SK-N-SH (cell line): ENCODE measurements around the gene STX3. TPM values are rescaled to one million over a fixed set of nuclear protein-coding genes. Genes with fewer than 3 reads are reported as not detected.

Experiments used
- CTCF ChIA-PET: fragments of 300-600, 350-600 bp; formaldehyde crosslinking; extraction: SDS; loops from one replicate; lab custom pipeline; 2021; lab: Yijun Ruan, JAX
- POLR2A ChIA-PET: fragments of 350-600 bp; sonication (Branson Sonifier 250); formaldehyde crosslinking; extraction: SDS; loops from one replicate; lab custom pipeline; 2020; ENCODE audit warnings: antibody characterized with exemption, inconsistent platforms; lab: Yijun Ruan, JAX
- DNase-seq: peaks from one replicate; pipeline ENCODE4 v3.0.0; 2012
- H2AFZ ChIP-seq: fragments of 200-600 bp; sonication (generic); 2 replicates; pipeline ENCODE4 v1.8.1; 2016; ENCODE audit warnings: antibody characterized with exemption, mild to moderate bottlenecking, low read depth
- H3F3A ChIP-seq: fragments of 200-600 bp; sonication (generic); replicated peaks from 2 replicates; pipeline ENCODE3; 2016; ENCODE audit warnings: antibody characterized with exemption, mild to moderate bottlenecking; ENCODE audit not compliant: insufficient read depth
- H3K27ac ChIP-seq, 2 experiments: fragments of 200-500 bp in 1 of 2; fragments of 200-600 bp in 1 of 2; sonication (Bioruptor generic) in 1 of 2; sonication (generic), shearing (Covaris generic) in 1 of 2; 2 replicates each; pipeline versions ENCODE4 v1.5.1 to v1.6.1; 2014 to 2016; ENCODE audit warnings: low read depth in 2 of 2, inconsistent platforms in 1 of 2, low read length in 1 of 2, mild to moderate bottlenecking in 1 of 2, mixed read lengths in 1 of 2
- H3K27me3 ChIP-seq: fragments of 200-600 bp; sonication (generic), shearing (Covaris generic); 2 replicates; pipeline ENCODE4 v1.6.1; 2016; ENCODE audit warnings: mixed run types; ENCODE audit not compliant: insufficient read depth
- H3K36me3 ChIP-seq, 2 experiments: fragments of 200-500 bp in 1 of 2; fragments of 200-600 bp in 1 of 2; sonication (Bioruptor generic) in 1 of 2; sonication (generic) in 1 of 2; replicated peaks in 1 of 2; 2 replicates each; pipeline versions ENCODE3 to v1.5.1; 2014 to 2016; ENCODE audit warnings: low read length in 1 of 2, mild to moderate bottlenecking in 1 of 2; ENCODE audit not compliant: insufficient read depth in 2 of 2, control insufficient read depth in 1 of 2
- H3K4me1 ChIP-seq, 2 experiments: fragments of 200-500 bp in 1 of 2; fragments of 200-600 bp in 1 of 2; sonication (Bioruptor generic) in 1 of 2; sonication (generic), shearing (Covaris generic) in 1 of 2; 2 replicates each; pipeline versions ENCODE4 v1.5.1 to v1.6.1; 2014 to 2016; ENCODE audit warnings: low read depth in 1 of 2, low read length in 1 of 2, mixed run types in 1 of 2; ENCODE audit not compliant: insufficient read depth in 2 of 2, control insufficient read depth in 1 of 2
- H3K4me2 ChIP-seq: fragments of 200-600 bp; sonication (generic), shearing (Covaris generic); 2 replicates; pipeline ENCODE4 v1.6.1; 2017; ENCODE audit warnings: mixed run types
- H3K4me3 ChIP-seq, 2 experiments: fragments of 200-500 bp in 1 of 2; fragments of 200-600 bp in 1 of 2; sonication (Bioruptor generic) in 1 of 2; sonication (generic), shearing (Covaris generic) in 1 of 2; 2 replicates each; pipeline versions ENCODE4 v1.5.1 to v1.8.1; 2014 to 2016; ENCODE audit warnings: low read depth in 2 of 2, inconsistent platforms in 1 of 2, low read length in 1 of 2, mild to moderate bottlenecking in 1 of 2, mixed read lengths in 1 of 2, moderate library complexity in 1 of 2
- H3K79me2 ChIP-seq: fragments of 200-600 bp; sonication (generic); 2 replicates; pipeline ENCODE4 v1.8.1; 2017; ENCODE audit warnings: mild to moderate bottlenecking; ENCODE audit not compliant: insufficient read depth
- H3K9ac ChIP-seq: fragments of 200-600 bp; sonication (generic); 2 replicates; pipeline ENCODE4 v1.6.1; 2017; ENCODE audit warnings: mixed run types
- H3K9me2 ChIP-seq: fragments of 200-600 bp; sonication (generic); 2 replicates; pipeline ENCODE4 v1.6.1; 2017; ENCODE audit warnings: mixed run types
- H3K9me3 ChIP-seq: fragments of 200-600 bp; sonication (generic); 2 replicates; pipeline ENCODE4 v1.6.1; 2017; ENCODE audit warnings: mixed run types, mild to moderate bottlenecking, moderate library complexity
- H4K20me1 ChIP-seq: fragments of 200-600 bp; sonication (generic); 2 replicates; pipeline ENCODE4 v1.6.1; 2017; ENCODE audit warnings: mild to moderate bottlenecking, mixed run types; ENCODE audit not compliant: insufficient read depth
- CHD2 ChIP-seq: fragments of 150-350 bp; IDR thresholded peaks from 2 replicates; pipeline ENCODE4 v1.6.1; 2018; ENCODE audit warnings: low read length; ENCODE audit not compliant: partially characterized antibody
- EP300 ChIP-seq, 2 experiments: IDR thresholded peaks; 2 replicates each; pipeline versions ENCODE4 v1.4.0 to v1.6.1; 2012; ENCODE audit warnings: borderline replicate concordance in 1 of 2, low read depth in 1 of 2, low read length in 1 of 2
- FOXJ3 ChIP-seq: sonication (generic); formaldehyde crosslinking; IDR thresholded peaks from 2 replicates; pipeline ENCODE4 v1.5.1; 2020; ENCODE audit warnings: mild to moderate bottlenecking, missing genetic modification reagents
- GATA2 ChIP-seq: sonication (generic); formaldehyde crosslinking; IDR thresholded peaks from 2 replicates; pipeline ENCODE4 v1.5.0; 2020; ENCODE audit warnings: mild to moderate bottlenecking, missing genetic modification reagents
- JUND ChIP-seq: IDR thresholded peaks from 2 replicates; pipeline ENCODE4 v1.4.0; 2012
- MXI1 ChIP-seq: IDR thresholded peaks from 2 replicates; pipeline ENCODE4 v1.6.1; 2012; ENCODE audit warnings: mild to moderate bottlenecking, low read depth, low read length, improper control_type of control experiment
- POLR2AphosphoS5 ChIP-seq: IDR thresholded peaks from 2 replicates; pipeline ENCODE4 v1.6.1; 2012; ENCODE audit warnings: low read depth, low read length
- REST ChIP-seq: IDR thresholded peaks from 2 replicates; pipeline ENCODE4 v1.6.1; 2012; ENCODE audit warnings: mild to moderate bottlenecking, low read depth, low read length, moderate library complexity
- RXRA ChIP-seq: IDR thresholded peaks from 2 replicates; pipeline ENCODE4 v1.4.0; 2012; ENCODE audit warnings: low read depth, mild to moderate bottlenecking, borderline replicate concordance
- TCF12 ChIP-seq: IDR thresholded peaks from 2 replicates; pipeline ENCODE4 v1.4.0; 2012
- TEAD4 ChIP-seq: IDR thresholded peaks from 2 replicates; pipeline ENCODE4 v1.4.0; 2012; ENCODE audit warnings: mild to moderate bottlenecking, borderline replicate concordance; ENCODE audit not compliant: insufficient read depth
- YY1 ChIP-seq: IDR thresholded peaks from 2 replicates; pipeline ENCODE4 v1.4.0; 2012; ENCODE audit warnings: low read depth, mild to moderate bottlenecking
- WGBS: methylation state at CpG from one replicate; pipeline ENCODE4 v1.1.6; 2017; ENCODE audit warnings: low lambda C conversion rate; 5-methylcytosine and 5-hydroxymethylcytosine counted together
- polyA plus RNA-seq, 3 experiments: library from polyadenylated mRNA; depleted of rRNA; stranded (reverse); fragments of >200 nt; gene quantifications; 2 replicates each; pipeline ENCODE4 v1.2.3, GENCODE V29; 2012
- TF ChIP-seq, protein P1 (sequence below): fragments of 150-350 bp; IDR thresholded peaks from 2 replicates; pipeline ENCODE4 v1.6.1; 2016; ENCODE audit warnings: mild to moderate bottlenecking, low read depth, low read length
- TF ChIP-seq, protein P2 (sequence below): IDR thresholded peaks from 2 replicates; pipeline ENCODE4 v1.4.0; 2012; ENCODE audit warnings: low read depth, borderline replicate concordance
- TF ChIP-seq, protein P3 (sequence below): IDR thresholded peaks from 2 replicates; pipeline ENCODE4 v1.4.0; 2012; ENCODE audit warnings: low read depth, borderline replicate concordance
- TF ChIP-seq, protein P4 (sequence below): fragments of 150-350 bp; IDR thresholded peaks from 2 replicates; pipeline ENCODE4 v1.6.1; 2017; ENCODE audit warnings: antibody characterized with exemption, low read length, low read depth, borderline replicate concordance
- TF ChIP-seq, protein P5 (sequence below): IDR thresholded peaks from 2 replicates; pipeline ENCODE4 v1.4.0; 2012; ENCODE audit warnings: low read depth

STX3 gene
- polyA plus RNA-seq, 1 of the 3 experiments (the other 2 are of a cell fraction): 21.4 TPM

GRCh38 chr11:59812220-59812619 is 57.0 kb downstream of the STX3 start (continued):
- no peak for TF ChIP-seq REST

- ChIA-PET POLR2A (no interaction called here), CTCF (no interaction called here)
- H3K36me3 ChIP-seq: peaks cover 4 to 8% of the 10 kb centered on the region in 2 experiments
- no peak for TF ChIP-seq RXRA
- TF ChIP-seq, protein P1, sequence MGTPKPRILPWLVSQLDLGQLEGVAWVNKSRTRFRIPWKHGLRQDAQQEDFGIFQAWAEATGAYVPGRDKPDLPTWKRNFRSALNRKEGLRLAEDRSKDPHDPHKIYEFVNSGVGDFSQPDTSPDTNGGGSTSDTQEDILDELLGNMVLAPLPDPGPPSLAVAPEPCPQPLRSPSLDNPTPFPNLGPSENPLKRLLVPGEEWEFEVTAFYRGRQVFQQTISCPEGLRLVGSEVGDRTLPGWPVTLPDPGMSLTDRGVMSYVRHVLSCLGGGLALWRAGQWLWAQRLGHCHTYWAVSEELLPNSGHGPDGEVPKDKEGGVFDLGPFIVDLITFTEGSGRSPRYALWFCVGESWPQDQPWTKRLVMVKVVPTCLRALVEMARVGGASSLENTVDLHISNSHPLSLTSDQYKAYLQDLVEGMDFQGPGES: no peak
- TF ChIP-seq, protein P2, sequence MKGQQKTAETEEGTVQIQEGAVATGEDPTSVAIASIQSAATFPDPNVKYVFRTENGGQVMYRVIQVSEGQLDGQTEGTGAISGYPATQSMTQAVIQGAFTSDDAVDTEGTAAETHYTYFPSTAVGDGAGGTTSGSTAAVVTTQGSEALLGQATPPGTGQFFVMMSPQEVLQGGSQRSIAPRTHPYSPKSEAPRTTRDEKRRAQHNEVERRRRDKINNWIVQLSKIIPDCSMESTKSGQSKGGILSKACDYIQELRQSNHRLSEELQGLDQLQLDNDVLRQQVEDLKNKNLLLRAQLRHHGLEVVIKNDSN: no peak
- TF ChIP-seq YY1: no peak
- TF ChIP-seq POLR2AphosphoS5: no peak
- no peak for TF ChIP-seq REST
- no peak for TF ChIP-seq EP300 (IDR thresholded peaks at IDR 0.05; ENCODE audit: borderline replicate concordance in 1 of 2, low read depth in 1 of 2, low read length in 1 of 2)
- no peak for TF ChIP-seq JUND
- TF ChIP-seq TCF12: no peak
- TF ChIP-seq, protein P3, sequence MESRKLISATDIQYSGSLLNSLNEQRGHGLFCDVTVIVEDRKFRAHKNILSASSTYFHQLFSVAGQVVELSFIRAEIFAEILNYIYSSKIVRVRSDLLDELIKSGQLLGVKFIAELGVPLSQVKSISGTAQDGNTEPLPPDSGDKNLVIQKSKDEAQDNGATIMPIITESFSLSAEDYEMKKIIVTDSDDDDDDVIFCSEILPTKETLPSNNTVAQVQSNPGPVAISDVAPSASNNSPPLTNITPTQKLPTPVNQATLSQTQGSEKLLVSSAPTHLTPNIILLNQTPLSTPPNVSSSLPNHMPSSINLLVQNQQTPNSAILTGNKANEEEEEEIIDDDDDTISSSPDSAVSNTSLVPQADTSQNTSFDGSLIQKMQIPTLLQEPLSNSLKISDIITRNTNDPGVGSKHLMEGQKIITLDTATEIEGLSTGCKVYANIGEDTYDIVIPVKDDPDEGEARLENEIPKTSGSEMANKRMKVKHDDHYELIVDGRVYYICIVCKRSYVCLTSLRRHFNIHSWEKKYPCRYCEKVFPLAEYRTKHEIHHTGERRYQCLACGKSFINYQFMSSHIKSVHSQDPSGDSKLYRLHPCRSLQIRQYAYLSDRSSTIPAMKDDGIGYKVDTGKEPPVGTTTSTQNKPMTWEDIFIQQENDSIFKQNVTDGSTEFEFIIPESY: no peak
- no peak for TF ChIP-seq GATA2 (CRISPR knock-in tag)
- TF ChIP-seq TEAD4: no peak
- TF ChIP-seq FOXJ3 (CRISPR knock-in tag): no peak
- TF ChIP-seq MXI1: no peak
- TF ChIP-seq, protein P4, sequence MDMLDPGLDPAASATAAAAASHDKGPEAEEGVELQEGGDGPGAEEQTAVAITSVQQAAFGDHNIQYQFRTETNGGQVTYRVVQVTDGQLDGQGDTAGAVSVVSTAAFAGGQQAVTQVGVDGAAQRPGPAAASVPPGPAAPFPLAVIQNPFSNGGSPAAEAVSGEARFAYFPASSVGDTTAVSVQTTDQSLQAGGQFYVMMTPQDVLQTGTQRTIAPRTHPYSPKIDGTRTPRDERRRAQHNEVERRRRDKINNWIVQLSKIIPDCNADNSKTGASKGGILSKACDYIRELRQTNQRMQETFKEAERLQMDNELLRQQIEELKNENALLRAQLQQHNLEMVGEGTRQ: no peak
- TF ChIP-seq, protein P5, sequence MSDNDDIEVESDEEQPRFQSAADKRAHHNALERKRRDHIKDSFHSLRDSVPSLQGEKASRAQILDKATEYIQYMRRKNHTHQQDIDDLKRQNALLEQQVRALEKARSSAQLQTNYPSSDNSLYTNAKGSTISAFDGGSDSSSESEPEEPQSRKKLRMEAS: no peak
- TF ChIP-seq CHD2: no peak
Observed at GRCh38 chr11:59813364-59813763, 58.2 kb downstream of the STX3 start.

More at GRCh38 chr11:59813364-59813763, 58.2 kb downstream of the STX3 start:
- Histone ChIP-seq H3K4me3 (no peak overlapping the region), H3K79me2 (peaks cover 18% of the 10 kb centered on the region), H3K27ac (no peak overlapping the region), H3K4me1 (peaks cover 0 to 5% of the 10 kb centered on the region in 2 experiments; a peak in 2 of 4 replicates), H4K20me1 (no peaks in the 10 kb centered on the region), H2AFZ (no peak overlapping the region), H3K27me3 (no peaks in the 10 kb centered on the region), H3K4me2 (no peak overlapping the region), H3F3A (peaks cover 8% of the 10 kb centered on the region), H3K9ac (no peak overlapping the region), H3K9me2 (no peaks in the 10 kb centered on the region), H3K9me3 (no peaks in the 10 kb centered on the region)
- DNase-seq: no peak
- 40% methylated on average over 1 of the region's 1 CpG for WGBS
